ENCODE data around the gene COTL1. TPM values are rescaled to one million over a fixed set of nuclear protein-coding genes. Genes with fewer than 3 reads are reported as not detected.

Gene COTL1
- polyA plus RNA-seq, 1 of the 3 experiments (the other 2 are of a cell fraction): 91.6 TPM

GRCh38 chr16:84596801-84597527 lies 20.9 kb downstream of the COTL1 start:
- H2AFZ ChIP-seq (ENCODE audit: low read depth): no peak overlapping the region
- no peak overlapping the region for H3K27ac ChIP-seq (ENCODE audit: low read depth in 2 of 2, low read length in 1 of 2)
- H3K4me1 ChIP-seq (ENCODE audit: control insufficient read depth in 1 of 2, insufficient read depth in 2 of 2, low read depth in 1 of 2, low read length in 1 of 2): peaks cover 15 to 33% of the 10 kb centered on the region in 2 experiments; a peak in 3 of 4 replicates
- no peak overlapping the region for H3K4me3 ChIP-seq (ENCODE audit: low read depth in 2 of 2, low read length in 1 of 2)
- H3F3A ChIP-seq (replicated peaks; ENCODE audit: insufficient read depth): peaks cover 23% of the 10 kb centered on the region
- H3K9ac ChIP-seq: no peak overlapping the region
- H3K4me2 ChIP-seq: no peak overlapping the region
- peaks cover 91% of the 10 kb centered on the region for H3K79me2 ChIP-seq (ENCODE audit: insufficient read depth)
- no peaks in the 10 kb centered on the region for H3K9me2 ChIP-seq
- TF ChIP-seq TAF1 (IDR thresholded peaks at IDR 0.05; ENCODE audit: borderline replicate concordance, low read depth, low read length) (no peak), USF1 (IDR thresholded peaks at IDR 0.05; ENCODE audit: borderline replicate concordance, low read depth) (no peak), ZBTB33 (IDR thresholded peaks at IDR 0.05; ENCODE audit: borderline replicate concordance, low read depth) (no peak), ELF1 (IDR thresholded peaks at IDR 0.05) (no peak), MEF2A (IDR thresholded peaks at IDR 0.05; ENCODE audit: borderline replicate concordance, low read depth) (no peak), RCOR1 (IDR thresholded peaks at IDR 0.05; ENCODE audit: low read length) (no peak), USF2 (IDR thresholded peaks at IDR 0.05; ENCODE audit: borderline replicate concordance, low read depth, low read length) (no peak), FOSL2 (IDR thresholded peaks at IDR 0.05; ENCODE audit: borderline replicate concordance, low read depth) (no peak)
- no peak for DNase-seq
- peaks cover 18% of the 10 kb centered on the region; the same call in 1 of the 2 replicates for H4K20me1 ChIP-seq (ENCODE audit: insufficient read depth)
- CTCF ChIA-PET: interaction anchor here (2.1 kb wide), 1 partner anchor 14 kb away, joined by 4 read pairs; no protein-coding TSS in a partner anchor
- 94% methylated on average over 13 of the region's 14 CpGs for WGBS (ENCODE audit: low lambda C conversion rate)
- no peaks in the 10 kb centered on the region for H3K9me3 ChIP-seq
- no peaks in the 10 kb centered on the region for H3K27me3 ChIP-seq (ENCODE audit: insufficient read depth)
- POLR2A ChIA-PET: no interaction called here
- H3K36me3 ChIP-seq (replicated peaks in 1 of 2; ENCODE audit: control insufficient read depth in 1 of 2, insufficient read depth in 2 of 2, low read length in 1 of 2): no peaks in the 10 kb centered on the region

GRCh38 chr16:84596161-84596560 lies 21.7 kb downstream of the COTL1 start:
- CTCF ChIA-PET: no interaction called here
- peaks cover 15 to 25% of the 10 kb centered on the region in 2 experiments; a peak in 3 of 4 replicates for H3K4me1 ChIP-seq (ENCODE audit: control insufficient read depth in 1 of 2, insufficient read depth in 2 of 2, low read depth in 1 of 2, low read length in 1 of 2)
- no peaks in the 10 kb centered on the region for H3K27me3 ChIP-seq (ENCODE audit: insufficient read depth)
- POLR2A ChIA-PET: no interaction called here
- no peaks in the 10 kb centered on the region for H3K36me3 ChIP-seq (replicated peaks in 1 of 2; ENCODE audit: control insufficient read depth in 1 of 2, insufficient read depth in 2 of 2, low read length in 1 of 2)
- H2AFZ ChIP-seq (ENCODE audit: low read depth): no peak overlapping the region
- H3K4me3 ChIP-seq (ENCODE audit: low read depth in 2 of 2, low read length in 1 of 2): no peak overlapping the region
- peaks cover 87% of the 10 kb centered on the region for H3K79me2 ChIP-seq (ENCODE audit: insufficient read depth)
- TF ChIP-seq FOSL2 (IDR thresholded peaks at IDR 0.05; ENCODE audit: borderline replicate concordance, low read depth) (no peak), EP300 (IDR thresholded peaks at IDR 0.05; ENCODE audit: borderline replicate concordance in 1 of 2, low read depth in 1 of 2, low read length in 1 of 2) (no peak), NRF1 (IDR thresholded peaks at IDR 0.05; ENCODE audit: low read depth, low read length) (no peak)
- H3K9me2 ChIP-seq: no peaks in the 10 kb centered on the region
- H3F3A ChIP-seq (replicated peaks; ENCODE audit: insufficient read depth): peaks cover 18% of the 10 kb centered on the region
- DNase-seq: no peak
- peaks cover 18% of the 10 kb centered on the region; the same call in 1 of the 2 replicates for H4K20me1 ChIP-seq (ENCODE audit: insufficient read depth)
- no peak overlapping the region for H3K4me2 ChIP-seq
- no peak overlapping the region for H3K9ac ChIP-seq
- no peak overlapping the region for H3K27ac ChIP-seq (ENCODE audit: low read depth in 2 of 2, low read length in 1 of 2)
- no peaks in the 10 kb centered on the region for H3K9me3 ChIP-seq

Measured in SK-N-SH (cell line).